DMS 273 (cell line): ENCODE data around the gene IGSF3.

Experiments
- DNase-seq: peaks from one replicate; lab custom pipeline; 2025; ENCODE audit not compliant: unreplicated experiment; lab: John Stamatoyannopoulos, UW

The IGSF3 gene

DNA sequence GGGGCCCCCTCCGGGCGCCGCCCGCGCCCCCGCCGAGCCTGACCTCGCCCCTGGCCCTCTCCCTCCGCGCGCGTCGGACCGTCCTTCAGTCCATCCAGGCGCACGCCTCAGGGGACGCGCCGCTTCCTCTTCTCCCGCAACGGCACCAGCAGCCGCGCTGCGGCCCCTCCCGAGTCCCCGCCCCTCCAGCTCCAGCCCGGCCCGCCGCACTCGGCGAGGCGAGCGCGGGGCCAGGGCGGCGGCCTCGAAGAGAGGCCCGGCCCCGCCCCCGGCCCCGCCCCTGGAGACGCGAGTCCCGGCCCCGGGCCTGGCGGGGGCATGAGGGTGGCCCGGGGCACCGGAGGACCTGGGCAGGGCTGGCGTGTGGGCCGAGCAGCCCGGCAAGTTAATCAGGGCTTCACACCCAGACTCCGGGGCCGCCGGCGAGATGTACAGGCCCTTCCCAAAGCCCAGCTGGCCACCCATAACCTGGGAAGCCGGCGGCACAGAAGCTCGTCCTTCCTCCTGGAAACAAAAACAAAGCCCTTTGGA is at the start of gene IGSF3:
Gene IGSF3, minus strand, starts transcription at position 159 of the 531 bp plus-strand sequence. CDS start 1,407 bp downstream, outside the sequence.
- DNase-seq: peak; percentile 91

DNA sequence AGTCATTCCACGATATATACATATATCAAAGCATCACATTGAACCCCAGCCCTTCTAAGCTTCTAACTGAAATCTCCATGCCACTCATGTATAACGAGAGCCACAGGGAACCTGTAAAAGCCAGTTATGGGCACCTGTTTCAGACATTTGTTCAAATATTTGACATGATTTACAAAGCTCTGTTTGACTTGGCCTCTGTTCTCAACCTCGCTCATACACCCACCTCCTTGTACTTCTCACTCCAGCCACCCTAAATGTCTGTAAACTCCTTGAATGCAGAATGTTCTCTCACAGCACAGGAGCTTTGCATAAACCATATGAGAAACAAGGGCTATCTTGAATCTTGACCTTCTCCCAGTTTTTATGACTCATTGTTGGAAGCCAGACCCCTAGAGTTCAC is 49.8 kb upstream of the IGSF3 start:
- DNase-seq: no peak

DNA sequence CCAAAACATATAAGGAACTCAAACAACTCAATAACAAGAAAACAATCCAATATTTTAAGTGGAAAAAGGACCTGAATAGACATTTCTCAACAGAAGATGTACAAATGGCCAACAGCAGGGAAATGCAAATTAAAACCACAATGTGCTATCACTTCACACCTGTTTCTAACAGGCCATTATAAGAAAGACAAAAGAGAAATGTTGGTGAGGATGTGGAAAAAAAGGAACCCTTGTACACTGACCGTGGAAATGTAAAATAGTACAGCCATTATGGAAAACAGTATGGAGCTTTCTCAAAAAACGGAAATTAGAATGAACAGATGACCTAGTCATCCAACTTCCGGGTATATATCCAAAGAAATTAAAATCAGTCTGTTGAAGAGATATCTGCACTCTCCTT is 48.9 kb upstream of the IGSF3 start:
- no peak for DNase-seq

DNA sequence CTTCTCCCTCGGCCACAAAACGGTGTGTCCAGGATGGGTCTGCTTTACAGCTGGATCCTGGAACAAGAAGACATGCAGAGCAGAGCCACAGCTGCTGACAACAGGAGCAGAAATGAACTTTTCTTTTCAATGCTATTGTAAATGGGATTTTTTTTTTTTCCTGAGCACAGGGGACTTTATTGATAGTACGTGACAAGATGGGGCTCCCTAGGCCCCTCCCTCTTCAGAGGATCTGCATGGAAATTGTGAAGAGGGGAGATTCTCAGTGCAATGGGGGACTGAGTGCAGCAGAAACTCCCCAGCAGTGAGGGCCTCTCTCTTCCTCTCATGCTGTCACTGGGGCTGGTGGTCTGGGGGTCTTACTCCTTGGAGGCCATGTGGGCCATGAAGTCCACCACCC is 45.9 kb upstream of the IGSF3 start:
- DNase-seq: no peak

DNA sequence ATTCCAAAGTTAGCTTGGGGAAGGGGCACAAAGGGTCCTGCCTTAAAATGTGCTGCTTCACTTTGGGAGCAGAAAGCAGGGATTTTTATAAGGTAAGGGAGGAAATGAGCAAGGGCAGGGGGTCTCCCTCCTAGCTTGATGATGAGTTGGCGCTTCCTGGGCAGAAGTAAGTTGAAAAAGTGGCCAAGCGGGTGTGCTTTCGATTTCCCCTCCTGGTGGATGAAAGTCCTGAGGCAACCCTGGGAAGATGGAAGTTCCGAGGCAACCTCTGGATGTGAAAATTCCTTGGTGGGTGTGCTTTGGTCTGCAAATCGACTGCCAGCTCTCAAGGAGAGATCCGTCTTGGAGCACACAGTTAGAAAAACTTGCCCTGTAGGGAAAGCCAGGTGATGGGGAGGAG is 45.0 kb upstream of the IGSF3 start:
- DNase-seq: no peak

DNA sequence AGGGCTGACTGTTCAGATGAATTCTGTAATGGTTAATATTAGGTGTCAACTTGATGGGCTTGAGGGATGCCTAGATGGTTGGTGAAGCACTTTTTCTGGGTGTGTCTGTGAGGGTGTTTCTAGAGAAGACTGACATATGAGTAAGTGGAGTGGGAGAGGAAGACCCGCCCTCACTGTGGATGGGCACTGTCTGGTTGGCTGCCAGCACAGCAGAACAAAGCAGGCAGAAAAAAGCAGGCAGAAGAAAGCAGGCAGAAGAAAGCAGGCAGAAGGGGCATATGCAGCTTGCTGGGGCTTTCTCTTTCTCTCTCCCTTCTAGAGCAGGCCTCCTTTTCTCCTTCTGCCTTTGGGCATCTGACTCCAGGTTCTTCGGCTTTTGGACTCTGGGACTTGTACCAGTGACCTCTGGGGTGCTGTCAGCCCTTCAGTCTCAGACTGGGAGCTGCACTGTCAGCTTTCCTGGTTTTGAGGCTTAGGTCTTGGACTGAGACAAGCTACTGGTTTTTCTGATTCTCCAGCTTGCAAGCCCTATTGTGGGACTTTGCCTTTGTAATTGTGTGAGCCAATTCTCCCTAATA is 43.8 kb upstream of the IGSF3 start:
- DNase-seq: peak; percentile 67

DNA sequence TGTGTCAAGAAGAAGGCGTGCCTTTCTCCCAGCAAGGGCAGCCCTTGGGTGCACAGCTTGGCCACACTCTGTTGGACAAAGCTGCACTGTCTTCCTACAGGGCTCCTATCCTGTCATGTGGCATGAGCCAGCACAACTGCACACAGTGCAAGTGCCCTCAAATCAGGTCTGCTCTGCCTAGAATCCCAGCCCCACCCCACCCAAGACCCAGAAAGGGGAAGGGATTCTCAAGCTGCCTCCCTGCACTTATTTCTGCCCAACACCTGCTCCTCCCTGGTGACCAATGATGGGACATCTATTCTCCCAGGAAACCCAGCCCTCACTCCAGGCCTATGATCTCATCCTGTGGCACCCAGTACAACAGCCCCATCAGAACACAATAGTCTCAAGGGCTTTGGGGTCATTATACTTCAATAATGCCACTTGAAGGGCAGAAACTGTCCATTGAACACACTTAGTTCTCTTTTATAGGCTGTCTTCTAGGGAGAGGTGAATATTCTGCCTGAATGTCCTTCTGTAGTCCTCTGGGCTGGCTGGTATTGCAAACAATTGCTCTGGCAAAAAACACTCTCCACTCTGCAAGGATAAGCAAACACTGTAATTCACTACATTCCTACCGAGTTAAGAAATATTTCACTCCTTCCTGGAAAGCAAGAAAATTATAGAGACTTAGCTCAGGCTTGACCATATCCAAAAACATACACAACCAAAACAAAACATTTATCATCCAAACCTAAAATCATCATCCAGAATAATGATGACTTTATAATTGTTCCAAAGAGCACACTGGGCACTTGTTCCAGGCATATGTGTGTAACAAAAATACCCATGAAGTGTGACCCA is 43.1 kb upstream of the IGSF3 start:
- peak; percentile 15 for DNase-seq

DNA sequence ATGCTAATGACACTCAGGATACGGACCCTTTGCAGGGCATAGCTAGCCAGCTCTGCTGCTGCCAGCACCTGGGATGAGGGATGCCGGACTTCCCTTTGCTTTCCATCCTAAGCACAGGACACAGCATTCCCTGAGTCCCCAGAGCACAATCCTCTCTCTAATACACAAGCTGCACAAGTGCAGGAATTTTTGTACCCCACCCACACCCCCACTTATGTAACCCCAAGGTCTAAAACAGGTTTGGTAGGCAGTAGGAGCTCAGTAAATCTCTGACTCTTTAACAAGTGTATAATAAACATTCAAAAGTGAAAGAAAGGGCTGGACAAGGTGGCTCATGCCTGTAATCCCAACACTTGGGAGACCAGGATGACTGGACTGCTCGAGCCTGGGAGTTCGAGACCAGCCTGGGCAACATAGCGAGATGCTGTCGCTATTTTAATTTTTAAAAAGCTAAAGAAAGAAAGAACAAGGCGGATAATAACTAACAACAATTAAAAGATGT is 42.2 kb upstream of the IGSF3 start:
- DNase-seq: no peak

GRCh38 chr1:116708255-116708900 is 40.8 kb upstream of the IGSF3 start:
- peak; percentile 21 for DNase-seq

DNA sequence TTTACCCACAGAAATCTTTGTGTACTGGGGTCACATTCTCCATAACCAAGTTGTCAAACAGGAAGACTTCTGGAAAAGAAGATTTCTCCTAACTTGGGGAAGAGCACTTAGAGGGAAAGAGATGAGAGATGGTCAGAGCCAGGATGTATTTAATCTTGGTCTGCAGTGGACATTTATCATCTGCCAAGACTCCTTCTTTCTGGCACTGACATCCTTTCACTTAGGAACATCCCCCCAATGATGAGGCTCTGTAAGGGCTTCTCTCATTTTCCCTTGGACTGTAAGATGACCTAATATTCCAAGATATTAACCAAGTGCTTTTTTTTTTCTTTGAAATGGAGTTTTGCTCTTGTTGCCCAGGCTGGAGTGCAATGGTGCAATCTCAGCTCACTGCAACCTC is 39.3 kb upstream of the IGSF3 start:
- DNase-seq: no peak

DNA sequence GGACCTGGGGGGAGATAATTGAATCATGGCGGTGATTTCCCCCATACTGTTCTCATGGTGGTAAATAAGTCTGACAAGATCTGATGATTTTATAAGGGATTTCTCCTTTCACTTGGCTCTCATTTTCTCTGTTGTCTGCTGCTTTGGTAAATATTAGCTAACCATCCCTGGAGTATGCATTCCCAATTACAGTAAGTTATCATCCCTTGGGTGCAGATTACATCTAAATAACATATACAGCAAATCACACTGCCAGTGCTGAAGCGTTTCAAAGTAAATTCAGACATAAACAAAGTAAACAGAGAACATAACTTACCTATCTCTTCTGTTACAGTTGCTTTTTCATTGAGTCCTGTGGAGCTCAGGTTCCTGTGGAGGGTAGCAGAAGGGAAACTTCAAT is 38.6 kb upstream of the IGSF3 start:
- DNase-seq: no peak

GRCh38 chr1:116704278-116704677 is 36.7 kb upstream of the IGSF3 start:
- peak; percentile 20 for DNase-seq

DNA sequence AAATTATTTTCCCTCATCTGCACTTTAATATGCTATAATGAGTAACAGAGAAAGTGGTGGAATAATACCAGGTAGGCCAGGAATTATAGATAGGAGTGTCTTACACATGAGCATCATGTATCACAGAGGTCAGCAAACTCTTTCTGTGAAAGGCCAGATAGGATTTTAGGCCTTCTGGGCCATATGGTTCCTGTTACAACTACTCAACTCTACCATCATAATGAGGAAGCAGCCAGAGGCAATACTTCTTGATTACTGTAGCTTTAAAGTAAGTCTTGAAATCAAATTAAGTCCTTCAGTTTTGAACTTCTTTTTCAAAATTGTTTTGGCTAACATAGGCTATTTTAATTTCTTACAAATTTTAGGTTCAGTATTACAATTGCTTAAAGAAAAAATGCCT is 32.1 kb upstream of the IGSF3 start:
- peak; percentile 44 for DNase-seq

DNA sequence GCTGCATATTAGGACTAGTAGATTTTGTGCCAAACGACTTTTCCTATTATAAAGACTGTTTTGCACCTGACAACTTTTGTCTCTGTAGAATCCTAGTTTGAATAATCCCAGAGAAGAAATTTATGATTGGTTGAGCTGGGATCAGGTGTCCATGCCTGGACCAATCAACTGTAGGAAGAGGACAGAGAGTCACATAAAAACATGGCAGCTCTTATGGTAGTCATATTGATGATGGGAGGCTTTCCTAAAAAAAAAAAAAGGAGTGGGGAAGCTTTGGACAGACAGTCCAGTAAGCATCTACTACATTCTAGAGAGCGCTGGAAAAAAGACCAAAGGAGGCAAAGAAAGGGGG is 30.7 kb upstream of the IGSF3 start:
- DNase-seq: no peak

- DNase-seq: no peak
These were observed 30.2 kb upstream of the IGSF3 start for GRCh38 chr1:116697548-116698243.

DNA sequence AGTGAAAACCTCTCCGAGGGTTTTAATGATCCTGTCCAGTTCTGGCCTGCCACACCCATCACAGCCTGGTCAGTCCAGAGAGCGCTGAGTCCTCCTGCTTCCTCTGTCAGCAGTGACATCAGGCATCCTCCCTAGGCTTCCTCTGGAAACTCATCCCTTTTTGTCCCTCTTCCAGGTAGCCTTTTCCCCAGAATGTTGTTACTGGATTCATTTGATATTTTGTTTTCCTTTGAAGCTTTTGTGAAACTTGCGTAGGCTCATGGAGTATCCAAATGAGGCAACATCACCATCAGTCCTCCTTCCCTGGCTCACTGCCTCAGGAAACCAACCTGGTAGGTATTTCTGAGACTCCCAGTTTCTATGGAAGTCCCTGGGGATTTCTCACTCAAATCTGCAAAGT is 27.0 kb upstream of the IGSF3 start:
- no peak for DNase-seq

DNA sequence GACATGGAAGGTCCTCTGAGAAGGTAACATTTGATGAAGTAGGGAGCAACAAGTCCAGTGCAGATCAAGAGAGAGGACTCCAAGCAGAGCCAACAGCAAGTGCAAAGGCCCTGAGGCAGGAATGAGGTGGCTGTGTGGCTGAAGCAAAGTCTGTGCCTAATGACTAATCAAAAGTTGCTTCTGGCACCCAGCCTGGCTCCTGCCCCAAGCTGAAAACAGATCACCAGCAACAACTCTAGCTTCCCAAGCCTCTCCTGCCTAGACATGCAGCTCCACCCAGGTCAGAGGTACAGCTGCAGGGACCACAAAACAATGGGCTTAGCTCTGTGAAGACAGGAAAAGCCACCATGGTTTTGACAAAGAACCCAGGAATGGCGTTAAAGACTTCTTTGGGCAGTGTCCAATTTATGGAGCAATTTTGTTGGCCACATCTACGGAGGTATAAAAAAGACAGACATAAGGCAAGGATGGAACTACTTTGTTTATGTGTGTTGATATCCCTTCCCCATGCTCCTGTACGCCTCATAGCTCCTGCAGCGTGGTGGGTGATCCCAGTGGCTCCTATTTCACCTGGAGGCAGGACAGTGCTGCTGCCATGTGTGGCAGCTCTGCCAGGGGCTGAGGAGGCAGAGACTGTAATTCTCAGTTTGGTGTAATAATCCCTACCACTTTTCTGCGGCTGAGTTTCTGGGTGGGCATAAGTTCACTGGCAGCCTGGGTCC is 26.4 kb upstream of the IGSF3 start:
- peak; percentile 26 for DNase-seq

DNA sequence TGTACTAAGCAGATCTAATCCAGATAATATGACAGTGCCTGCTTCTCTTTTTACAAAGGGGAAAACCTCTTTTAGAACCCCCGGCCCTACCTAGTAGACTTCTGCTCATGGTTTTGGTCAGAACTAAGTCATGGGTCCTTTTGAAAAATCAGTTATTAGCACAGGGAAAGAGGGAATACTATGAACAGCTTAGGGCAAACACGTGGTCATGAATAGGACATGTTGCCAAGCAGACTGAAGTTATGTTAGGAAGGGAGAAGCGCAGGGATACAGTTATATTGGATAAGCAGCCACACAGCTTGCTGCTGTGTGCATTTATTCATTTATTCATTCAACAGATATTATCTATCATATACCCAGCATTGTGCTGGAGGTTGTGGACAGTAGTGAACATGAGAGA is 25.3 kb upstream of the IGSF3 start:
- no peak for DNase-seq

- peak; percentile 39 for DNase-seq
These were observed 23.4 kb upstream of the IGSF3 start for GRCh38 chr1:116690849-116691406.

DNA sequence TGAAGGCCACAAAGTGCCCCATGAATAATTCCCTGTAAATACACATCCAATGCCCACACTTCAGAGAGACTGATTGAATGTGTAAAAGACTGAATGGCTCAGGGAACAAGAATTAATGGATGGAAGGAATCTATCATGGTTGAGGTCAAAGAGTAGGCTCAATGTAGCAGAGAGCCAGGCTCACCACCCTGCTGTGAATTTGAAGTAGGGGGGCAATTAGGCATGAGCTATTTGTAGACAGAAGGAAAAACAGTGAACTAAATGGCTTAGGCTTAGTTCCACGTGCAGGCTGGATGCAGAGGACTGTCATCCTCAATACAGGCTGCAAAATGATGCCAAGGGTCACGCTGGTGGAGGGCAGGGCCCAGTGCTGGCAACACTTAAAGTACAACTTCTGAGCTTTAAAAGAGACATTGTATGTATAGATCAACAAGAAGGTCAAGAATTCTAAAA is 22.9 kb upstream of the IGSF3 start:
- DNase-seq: no peak
